GM20431 (cell line): ENCODE data around the gene NKIRAS1.

Source experiments
- in situ Hi-C: fragments of 300-500 bp; cut with MseI, MboI; formaldehyde crosslinking; loops from one replicate; pipeline ENCODE4 v1.15.0; 2020; ENCODE audit warnings: low sequenced_read_pairs; ENCODE audit not compliant: unreplicated experiment

Gene NKIRAS1

GRCh38 chr3:23916886-23917678, at the start of gene NKIRAS1, which contains the start of gene RPL15:
Gene NKIRAS1, minus strand, starts transcription at chr3:23916990. Its CDS starts 6,086 bp downstream, at chr3:23910904.
Gene RPL15, plus strand, starts transcription at chr3:23917132. Its CDS starts 728 bp downstream, at chr3:23917860.
- in situ Hi-C loops = no loop called here

- in situ Hi-C loops = no loop called here
These were observed 49.5 kb upstream of the NKIRAS1 start for GRCh38 chr3:23966328-23966727.

- in situ Hi-C loops = no loop called here
These were observed 47.9 kb upstream of the NKIRAS1 start for GRCh38 chr3:23964537-23965235.

GRCh38 chr3:23961913-23962312, 45.1 kb upstream of the NKIRAS1 start:
- in situ Hi-C loops = no loop called here

- in situ Hi-C loops = no loop called here
These were observed 44.3 kb upstream of the NKIRAS1 start for GRCh38 chr3:23961066-23961465.

GRCh38 chr3:23960649-23961048, 43.9 kb upstream of the NKIRAS1 start:
- in situ Hi-C loops = no loop called here

GRCh38 chr3:23959135-23959900, 42.5 kb upstream of the NKIRAS1 start:
- in situ Hi-C loops = no loop called here

- in situ Hi-C loops = no loop called here
These were observed 39.9 kb upstream of the NKIRAS1 start for GRCh38 chr3:23956701-23957100.

GRCh38 chr3:23954144-23954543, 37.4 kb upstream of the NKIRAS1 start:
- in situ Hi-C loops = no loop called here

- in situ Hi-C loops = no loop called here
These were observed 36.7 kb upstream of the NKIRAS1 start for GRCh38 chr3:23953523-23953922.

GRCh38 chr3:23952646-23953045, 35.9 kb upstream of the NKIRAS1 start:
- in situ Hi-C loops = no loop called here

- in situ Hi-C loops = no loop called here
These were observed 33.5 kb upstream of the NKIRAS1 start for GRCh38 chr3:23950293-23950692.

GRCh38 chr3:23949784-23950183, 33.0 kb upstream of the NKIRAS1 start:
- in situ Hi-C loops = no loop called here

GRCh38 chr3:23948761-23949160, 32.0 kb upstream of the NKIRAS1 start:
- in situ Hi-C loops = no loop called here

- in situ Hi-C loops = no loop called here
These were observed 29.3 kb upstream of the NKIRAS1 start for GRCh38 chr3:23945913-23946687.

- in situ Hi-C loops = no loop called here
These were observed 28.8 kb upstream of the NKIRAS1 start for GRCh38 chr3:23945663-23945912.

- in situ Hi-C loops = no loop called here
These were observed 28.3 kb upstream of the NKIRAS1 start, which contains the start of gene NR1D2 for GRCh38 chr3:23944861-23945662. Gene NR1D2, plus strand, starts transcription at chr3:23945286. Its CDS starts 293 bp downstream, at chr3:23945579.

- in situ Hi-C loops = no loop called here
These were observed 27.4 kb upstream of the NKIRAS1 start for GRCh38 chr3:23944007-23944783.

- in situ Hi-C loops = no loop called here
These were observed 25.8 kb upstream of the NKIRAS1 start for GRCh38 chr3:23942546-23942945.
